Stimulated activated CD8-positive, alpha-beta memory T cell treated with anti-CD3 and anti-CD28 coated beads, Interleukin-15, amount 100 ng/mL, for 48 hours (primary cell): Measurements from ENCODE around the gene ARL15.
"Not testable (repeated sequence)": the region's sequence is repeated elsewhere in the genome, so short reads cannot be mapped to it uniquely, and the experiment has no call there.

Experiments
- DNase-seq, 2 donors: peaks; one replicate each; pipeline ENCODE4 v3.0.0-alpha.2; 2020; ENCODE audit warnings: low read depth in 2 of 2

The ARL15 gene

DNA sequence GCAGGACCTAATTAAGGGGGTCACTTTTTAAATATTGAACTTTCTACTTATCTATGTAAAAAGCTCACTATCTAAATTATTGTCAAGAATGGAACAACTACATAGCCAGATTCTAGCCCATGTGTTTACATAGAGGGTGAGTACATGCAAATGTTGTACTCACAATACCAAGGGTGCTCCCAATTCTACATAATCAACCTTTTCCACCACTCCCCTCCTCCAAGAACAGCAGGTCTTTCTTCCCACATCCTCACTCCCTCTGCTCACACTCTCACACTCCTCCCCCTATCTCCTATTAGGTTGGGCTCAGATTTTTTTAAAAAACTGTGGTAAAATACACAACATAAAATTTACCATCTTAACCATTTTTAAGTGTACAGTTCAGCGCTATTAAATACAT, 325.4 kb downstream of the ARL15 start:
- DNase-seq: no peak

DNA sequence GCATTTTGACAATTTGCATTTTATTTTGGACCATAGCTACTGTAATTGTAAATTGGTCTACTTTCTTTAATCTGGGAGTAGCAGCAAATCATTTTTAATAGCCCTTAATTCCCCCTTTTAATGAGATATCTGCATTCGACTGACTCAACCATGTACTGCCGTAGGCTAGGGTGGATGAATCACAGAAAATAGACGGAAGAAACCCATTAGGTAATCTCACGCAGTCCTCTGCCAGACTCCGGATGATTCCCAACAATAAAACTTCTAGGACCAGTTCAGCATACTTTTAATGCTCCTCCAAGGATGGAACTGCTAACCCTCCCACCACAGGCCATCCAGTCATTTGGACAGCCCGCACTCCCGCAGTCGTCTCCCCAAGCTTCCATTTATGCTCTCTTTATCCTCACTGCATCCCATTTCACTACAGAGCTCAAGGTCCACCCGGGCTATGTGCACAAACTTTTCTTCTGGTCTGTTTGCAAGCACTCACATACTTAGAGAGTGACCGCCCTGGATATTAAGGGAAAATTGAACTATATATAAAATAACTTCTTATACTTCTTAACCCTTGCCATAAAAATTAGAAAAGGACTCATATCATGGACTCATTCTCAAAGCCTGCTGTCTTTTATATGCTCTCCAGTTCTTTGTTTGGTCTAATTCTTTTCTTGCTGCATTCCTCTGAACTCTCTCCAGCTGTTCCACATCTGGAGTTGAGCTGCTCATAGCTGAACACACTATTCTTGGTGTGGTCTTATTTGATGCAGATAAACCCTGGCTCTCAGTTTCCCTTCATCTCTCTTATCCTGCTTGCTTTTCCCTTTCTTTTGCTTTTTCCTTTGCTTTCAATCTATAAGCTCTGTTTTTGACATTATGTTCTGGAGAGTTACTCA, 326.6 kb downstream of the ARL15 start:
- no peak for DNase-seq

DNA sequence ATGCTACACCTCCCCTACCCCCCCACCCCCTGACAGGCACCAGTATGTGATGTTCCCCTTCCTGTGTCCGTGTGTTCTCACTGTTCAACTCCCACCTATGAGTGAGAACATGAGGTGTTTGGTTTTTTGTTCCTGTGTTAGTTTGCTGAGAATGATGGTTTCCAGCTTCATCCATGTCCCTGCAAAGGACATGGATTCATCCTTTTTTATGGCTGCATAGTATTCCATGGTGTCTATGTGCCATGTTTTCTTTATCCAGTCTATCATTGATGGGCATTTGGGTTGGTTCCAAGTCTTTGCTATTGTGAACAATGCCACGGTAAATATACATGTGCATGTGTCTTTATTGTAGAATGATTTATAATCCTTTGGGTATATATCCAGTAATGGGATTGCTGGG, 328.1 kb downstream of the ARL15 start:
- not testable (repeated sequence) for DNase-seq

DNA sequence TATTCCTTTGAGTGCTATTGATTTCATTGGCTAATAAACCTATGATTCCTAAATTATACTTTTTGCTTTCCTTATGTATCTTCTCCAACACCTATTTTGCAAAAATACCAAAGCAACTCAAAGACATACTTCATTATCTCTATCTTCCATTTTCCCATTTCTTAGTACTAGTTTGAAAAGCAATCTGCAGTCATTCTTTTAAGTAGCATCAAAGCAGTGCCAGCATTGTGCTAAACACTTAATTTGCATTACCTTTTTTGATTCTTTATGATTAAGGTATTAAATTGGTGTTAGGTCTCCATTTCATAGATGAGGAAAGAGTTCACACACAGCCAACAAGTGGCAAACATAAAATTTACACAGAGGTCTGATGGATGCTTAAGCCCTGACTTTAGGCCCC, 330.3 kb downstream of the ARL15 start:
- DNase-seq: no peak

DNA sequence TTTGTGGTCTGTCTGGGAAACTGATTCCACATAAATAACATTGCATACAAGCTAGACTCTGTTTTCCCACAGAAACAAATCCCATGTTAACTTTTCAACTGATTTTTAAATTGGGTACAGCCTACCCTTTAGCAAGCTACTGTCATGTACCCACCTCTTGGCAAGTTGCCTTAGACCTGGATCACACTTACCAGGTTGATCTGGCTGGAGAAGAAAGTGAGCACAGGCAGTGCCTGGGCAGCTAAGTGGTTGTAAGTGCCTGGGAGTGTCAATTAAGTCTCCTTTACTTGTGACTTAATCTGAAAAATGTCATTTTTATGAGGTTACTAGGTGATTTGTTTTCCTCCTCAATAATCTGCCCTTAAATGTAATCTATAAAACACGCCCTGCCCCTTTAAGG, 336.4 kb downstream of the ARL15 start:
- DNase-seq: no peak

DNA sequence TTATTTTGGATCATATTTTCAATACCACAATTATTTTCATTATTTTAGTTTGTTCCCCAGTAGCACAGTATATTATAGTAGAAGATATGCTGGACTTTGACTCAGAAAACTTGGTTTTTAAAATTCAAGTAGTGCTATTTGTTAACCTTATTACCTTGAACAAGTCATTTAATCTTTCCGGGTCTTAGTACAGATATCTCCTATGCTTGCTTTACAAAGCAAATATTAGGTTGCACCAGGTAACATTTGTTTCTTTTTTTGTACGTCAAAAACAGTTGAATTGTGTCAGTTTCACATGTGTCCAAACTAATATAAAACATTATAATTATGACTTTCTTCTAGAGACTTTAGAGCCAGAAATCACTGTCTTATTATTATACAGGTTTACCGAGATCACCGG, 338.1 kb downstream of the ARL15 start:
- no peak for DNase-seq

DNA sequence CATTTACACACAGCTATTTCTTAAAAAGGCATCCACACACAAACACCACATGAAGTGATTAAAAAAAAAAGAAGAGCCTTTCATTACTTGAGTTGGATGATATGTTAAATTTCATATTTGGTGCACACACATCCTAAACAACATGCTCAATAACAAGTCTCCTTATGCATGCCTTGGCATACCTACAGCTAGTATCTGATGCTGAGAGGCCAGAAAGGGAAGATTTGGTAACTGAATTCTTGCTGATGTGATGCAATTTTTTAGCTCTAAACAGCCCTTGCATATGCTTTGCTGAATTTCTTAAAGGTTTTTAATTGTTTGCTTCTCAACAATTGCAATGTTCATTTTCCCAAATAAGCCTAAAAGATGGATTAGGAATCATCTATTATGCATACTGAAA, 338.8 kb downstream of the ARL15 start:
- DNase-seq: no peak

DNA sequence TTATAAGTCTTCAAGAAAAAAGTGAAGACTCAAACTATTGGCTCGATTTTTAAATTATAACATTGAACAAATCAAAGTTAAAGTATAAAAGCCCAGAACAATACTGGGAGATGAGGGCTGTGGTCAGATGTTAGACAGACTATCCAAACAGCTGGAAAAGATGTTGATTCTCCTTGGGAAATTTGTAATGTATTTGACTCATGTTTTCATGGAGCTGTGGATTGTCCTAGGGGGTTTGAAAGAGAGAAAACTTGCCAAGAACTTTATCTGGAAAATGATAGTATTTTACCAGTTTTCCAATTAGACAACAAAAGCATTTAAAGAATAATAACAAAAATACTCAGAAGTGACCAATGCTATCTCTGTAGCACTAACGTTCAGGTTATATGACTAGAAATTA, 339.2 kb downstream of the ARL15 start:
- DNase-seq: no peak

DNA sequence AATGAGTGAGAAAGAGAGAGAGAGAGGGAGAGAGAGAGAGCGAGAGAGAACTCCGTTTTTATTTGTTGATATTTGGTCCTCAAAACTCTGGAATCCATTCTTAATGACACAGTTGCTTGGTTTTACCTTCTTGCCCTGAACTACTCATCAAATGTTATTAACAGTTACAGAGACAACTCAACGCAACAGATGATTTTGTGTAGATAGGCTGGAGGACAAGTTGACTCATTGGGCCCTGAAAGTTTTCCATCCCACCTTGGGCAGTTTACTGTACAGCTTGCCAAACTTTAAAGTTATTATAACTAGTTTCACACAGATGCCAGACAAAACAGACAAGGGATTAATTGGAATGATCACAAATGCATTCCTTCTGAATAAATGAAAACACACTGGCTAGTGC, 339.9 kb downstream of the ARL15 start:
- DNase-seq: no peak

DNA sequence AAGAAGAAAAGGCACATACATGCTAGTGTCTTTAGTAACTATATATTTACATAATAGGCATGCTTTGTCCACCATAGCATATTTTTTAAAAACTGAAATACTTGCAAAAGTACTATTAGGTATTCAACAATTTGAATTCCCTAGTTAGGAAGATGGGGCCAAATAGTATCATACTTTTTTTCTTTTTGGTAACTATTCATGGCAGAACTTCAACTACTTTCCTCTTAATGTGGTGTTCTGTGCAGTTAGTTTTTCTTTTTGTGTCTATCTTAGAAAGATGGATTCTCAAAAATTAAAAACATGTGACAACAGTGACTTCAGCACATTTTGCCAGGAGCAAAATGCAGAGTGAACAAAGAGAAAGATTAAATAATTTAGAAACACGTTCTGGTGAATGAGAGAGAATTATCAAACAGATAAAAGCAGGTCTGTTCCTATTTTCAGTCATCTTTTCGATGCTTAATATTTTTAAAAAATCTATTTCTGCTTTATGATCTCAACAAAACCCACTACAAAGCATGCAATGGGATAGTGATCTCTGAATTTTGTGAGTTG, 341.1 kb downstream of the ARL15 start:
- DNase-seq: no peak

DNA sequence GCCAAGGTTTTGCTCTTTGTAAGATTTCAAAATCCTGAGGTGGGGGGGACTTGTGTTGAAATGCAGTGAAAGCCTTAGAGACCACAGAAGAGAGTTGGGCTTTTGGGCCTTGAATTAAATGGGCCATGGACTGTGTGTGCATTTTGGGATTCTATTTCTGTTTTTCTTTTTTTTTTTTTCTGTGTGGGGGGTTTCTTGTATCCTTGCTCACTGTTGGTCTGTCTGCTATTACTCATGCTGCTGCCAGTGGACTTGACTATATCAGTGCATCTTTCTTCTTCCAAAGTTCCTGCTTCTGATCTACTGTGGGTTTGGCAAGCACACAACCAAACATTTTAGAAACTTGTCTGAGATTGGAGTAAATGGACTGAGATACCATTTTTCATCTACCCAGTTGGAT, 344.9 kb downstream of the ARL15 start:
- DNase-seq: no peak

DNA sequence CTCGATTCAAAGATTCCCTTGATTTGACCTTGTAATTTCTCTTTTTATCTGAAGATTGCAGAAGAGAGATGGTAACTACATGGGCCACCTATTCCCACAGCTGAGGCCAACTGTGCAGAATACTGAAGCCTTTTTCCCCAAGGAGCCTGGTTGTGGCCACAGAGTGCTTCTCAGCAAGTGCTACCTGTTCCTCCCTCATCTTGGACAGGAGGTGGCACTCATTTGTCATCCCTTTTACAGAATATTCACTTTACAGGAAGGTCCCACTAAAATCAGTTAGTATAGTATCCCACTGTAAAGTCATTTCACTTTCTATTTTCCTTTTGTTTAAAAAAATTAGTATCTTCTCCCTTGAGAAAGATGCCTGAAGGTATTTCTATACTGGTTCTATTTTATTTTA, 346.4 kb downstream of the ARL15 start:
- DNase-seq: no peak

DNA sequence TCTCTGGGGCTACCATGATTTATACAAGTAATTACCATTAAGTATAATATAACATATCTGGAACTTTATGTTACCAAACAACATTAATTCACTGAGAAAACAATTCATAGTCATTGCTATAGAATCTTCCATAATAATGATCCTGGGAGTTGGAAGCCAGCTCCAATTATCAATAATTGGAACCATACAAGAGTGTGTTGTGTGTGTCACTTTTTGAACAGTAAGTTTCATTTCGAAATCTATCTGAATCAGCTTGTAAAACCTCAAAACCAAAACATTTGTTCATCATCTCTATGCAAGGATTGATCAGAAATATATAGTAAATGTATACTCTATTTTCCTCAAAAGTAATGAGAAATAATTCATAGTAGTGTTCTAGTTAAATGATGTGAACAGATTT, 348.1 kb downstream of the ARL15 start:
- no peak for DNase-seq

DNA sequence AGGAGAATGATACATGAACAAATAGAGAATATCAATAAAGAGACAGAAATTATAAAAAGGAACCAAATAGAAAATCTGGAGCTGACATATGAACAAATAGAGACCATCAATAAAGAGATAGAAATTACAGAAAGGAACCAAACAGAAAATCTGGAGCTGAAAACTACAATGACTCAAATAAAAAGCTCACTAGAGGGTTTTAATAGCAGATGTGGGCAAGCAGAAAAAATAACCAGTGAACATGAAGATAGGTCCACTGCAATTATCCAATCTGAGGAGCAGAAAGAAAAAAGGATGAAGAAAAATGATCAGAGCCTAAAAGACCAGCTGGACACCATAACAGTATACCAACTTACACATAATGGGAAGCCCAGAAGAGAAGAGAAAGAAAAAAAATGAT, 353.7 kb downstream of the ARL15 start:
- DNase-seq: no peak

DNA sequence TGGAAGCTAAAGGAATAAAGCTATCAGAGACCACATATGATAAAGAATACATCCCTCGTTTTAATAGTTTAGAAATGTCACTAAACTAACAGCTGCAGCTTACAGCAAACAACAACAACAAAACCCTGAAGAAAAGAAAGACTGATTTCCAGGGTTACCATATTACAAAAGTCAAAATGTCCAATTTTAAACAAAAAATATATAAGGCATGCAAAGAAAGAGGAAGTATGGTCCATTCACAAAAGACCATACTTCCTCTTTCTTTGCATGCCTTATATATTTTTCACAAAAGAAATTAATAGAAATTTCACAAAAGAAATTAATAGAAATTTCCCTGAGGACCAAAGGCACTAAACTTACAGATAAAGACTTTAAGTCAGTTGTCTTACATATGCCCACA, 354.2 kb downstream of the ARL15 start:
- no peak for DNase-seq

DNA sequence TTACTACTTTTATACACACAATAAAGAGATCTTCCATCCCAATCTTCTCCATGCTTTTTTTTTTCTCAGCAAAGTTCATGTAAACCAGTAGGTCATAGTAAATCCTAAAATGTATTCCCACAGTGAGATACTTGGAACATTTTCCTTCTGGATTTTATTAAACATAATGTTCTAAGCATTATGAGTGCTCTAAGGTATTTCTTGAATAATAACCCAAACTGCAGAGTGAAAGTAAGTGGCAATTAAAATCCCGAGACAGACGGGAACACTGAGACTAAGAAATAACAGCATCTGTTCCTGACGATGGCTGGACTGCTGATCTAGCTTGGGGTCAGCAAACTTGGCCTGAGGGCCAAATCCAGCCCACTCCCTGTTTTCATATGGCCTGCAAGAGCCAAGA, 359.8 kb downstream of the ARL15 start:
- DNase-seq: no peak

DNA sequence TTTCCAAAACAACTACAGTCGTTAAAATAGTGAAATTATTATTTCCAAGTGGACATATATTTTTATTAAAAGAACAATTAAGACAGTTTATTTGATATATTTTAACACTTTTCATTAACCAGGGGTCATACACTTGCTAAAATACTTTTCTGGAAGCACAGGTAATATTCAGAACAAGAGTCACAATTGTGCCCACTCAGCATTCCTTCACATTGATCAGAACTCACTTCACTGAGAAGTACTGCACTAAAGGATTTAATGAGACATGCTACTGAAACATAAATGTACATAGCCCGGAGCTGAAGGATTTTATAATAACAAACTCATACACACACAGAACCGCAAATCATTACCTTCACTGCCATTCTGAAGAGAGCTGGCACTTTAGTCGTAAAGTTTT, 361.8 kb downstream of the ARL15 start:
- DNase-seq: no peak

DNA sequence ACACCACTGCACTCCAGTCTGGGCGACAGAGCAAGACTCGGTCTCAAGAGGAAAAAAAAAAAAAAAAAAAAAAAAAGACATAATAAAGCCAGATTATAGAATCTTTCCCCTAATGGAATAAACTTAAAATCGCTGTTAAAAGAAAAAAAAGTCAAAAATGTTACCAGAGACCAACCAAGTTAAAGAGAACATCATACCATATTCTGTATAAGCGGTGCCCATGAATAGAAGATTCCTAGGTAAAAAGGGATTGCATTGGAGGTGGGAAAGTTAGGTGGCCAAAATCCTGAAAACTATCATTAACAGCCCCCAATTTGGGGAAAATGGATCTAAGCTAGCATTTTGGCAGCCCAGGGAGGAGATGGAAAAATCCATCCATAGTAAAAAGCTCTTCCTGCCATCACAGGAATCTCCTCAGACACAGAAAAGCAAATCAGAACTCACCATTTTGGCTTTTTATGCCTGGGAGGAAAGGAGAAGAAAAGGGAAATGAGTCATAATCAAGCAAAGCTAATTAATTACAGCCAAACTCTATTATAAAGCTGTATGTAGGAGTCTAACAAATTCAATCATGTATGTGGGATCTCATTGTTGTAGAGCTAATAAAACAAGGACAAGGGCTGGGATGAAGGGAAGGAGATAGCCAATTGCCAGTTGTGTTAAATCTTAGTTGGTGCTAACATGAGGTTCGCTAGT, 363.8 kb downstream of the ARL15 start:
- DNase-seq: no peak

DNA sequence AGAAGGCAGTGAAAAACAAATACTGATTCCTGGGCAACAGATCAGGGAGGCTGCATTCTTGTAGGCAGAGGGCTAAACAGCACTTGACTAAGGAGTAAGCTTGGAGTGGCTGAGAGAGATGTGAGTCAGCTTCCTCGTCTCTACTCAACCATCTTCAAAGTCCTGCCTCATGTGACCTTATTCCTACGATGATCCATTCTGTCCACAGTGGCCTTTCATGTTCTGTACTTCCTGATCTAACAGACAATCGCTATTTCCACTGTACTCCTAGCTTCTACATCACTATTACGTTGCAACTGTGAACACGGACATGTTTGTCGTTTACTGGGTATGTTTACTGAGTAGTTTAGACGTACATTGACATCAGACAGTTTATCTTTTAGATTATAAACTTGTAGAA, 365.4 kb downstream of the ARL15 start:
- DNase-seq: no peak

DNA sequence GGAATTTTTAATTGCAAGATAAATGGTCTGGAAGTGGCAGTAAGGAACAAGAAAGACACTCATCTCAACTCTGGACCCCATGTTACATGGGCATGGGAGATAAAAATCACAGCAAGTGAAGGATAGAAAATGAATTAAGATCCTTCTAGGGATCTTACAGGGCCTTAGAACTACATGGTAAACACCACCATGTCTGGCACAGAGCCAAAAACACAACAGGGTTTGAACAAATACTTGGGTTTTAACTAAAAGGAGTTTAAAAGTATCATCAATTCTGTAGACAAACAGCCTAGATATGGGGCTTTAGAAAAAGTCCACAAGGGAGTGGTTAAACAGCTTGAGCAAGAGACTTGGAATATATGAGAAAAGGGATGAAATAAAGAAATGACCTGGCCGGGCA, 366.4 kb downstream of the ARL15 start:
- DNase-seq: no peak

DNA sequence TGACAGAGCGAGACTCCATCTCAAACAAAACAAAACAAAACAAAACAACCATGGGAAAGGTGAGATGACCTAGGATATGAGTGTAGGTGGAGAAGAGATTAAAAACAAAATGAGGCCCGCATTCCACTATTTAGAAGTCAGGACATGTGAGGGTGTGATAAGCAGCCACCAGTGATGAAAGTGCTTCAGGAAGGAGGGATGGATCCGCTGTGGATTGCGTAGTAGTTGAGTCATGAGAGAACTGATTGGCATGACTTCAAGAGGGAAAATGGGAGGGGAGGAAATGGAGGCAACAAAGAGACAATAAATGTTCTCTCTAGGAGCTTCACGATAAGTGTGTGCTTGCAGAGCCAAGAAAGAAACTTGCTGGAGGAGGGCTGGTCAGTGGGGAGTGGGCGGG, 367.6 kb downstream of the ARL15 start:
- no peak for DNase-seq

DNA sequence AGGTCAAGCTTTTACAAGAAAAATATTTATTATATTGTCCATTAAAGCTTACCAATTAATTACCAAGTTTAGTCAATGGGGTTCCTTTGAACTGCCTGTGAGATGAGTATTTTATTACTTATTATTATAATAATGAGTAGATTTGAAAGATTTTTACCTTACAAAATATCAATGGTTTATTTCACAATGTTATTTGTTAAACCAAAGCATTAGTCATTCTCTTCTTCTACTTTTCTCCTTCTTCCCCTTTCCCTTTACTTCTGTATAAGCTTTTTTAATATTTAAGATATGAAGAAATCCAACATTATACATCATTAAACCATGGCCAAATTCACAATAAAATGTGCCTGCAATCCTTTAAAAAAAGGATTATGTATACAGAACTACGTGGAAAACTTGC, 369.5 kb downstream of the ARL15 start:
- no peak for DNase-seq

DNA sequence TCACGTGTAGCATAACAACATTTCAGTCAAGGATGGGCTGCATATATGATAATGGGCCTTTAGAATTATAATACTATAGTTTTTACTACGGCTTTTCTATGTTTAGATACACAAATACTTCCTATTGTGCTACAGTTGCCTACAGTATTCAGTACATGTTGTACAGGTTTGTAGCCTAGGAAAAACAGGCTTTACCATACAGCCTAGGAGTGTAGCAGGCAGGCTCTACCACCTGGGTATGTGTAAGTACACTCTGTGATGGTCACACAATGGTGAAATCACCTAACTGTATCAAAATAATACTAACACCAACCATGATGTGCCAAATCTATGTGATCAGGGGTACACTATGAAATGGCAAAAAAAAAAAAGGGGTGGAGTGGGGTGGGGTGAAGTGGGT, 372.9 kb downstream of the ARL15 start:
- DNase-seq: no peak
